Islet precursor cell (in vitro differentiated cells): ENCODE data around the gene MYADML2.

Experiments used
- DNase-seq: peaks from one replicate; pipeline ENCODE4 v3.0.0-alpha.2; 2018

The MYADML2 gene

DNA sequence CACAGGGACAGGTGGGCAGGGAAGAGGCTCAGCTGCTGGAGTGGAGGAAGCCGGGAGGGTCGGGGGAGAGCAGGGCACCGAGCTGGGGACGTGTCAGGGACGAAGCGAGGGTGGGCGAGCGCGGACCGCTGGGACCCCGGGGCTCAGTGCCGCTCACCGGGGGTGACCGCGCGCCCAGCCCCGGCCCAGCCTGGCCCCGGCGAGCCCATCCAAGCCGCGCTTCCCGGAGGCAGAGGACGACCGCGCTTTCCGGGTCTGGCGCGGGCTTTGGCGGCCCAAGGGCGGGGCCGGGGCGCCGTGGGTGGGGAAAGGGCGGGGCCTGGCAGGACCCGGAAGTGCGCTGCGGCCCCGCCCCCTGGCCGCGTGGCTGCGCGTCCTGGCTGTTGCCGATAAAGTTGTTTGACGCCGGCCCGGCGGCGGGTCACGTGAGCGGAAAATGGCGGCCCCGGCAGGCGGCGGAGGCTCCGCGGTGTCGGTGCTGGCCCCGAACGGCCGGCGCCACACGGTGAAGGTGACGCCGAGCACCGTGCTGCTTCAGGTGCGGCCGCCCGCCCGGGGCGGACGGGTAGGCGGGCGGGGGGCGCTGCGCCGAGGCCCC, 30.3 kb upstream of the MYADML2 start, which contains the start of gene ASPSCR1:
Gene ASPSCR1, plus strand, starts transcription at position 419 of the 598 bp plus-strand sequence. Its CDS starts 18 bp downstream, at position 437.
- DNase-seq = peak; percentile 95

DNA sequence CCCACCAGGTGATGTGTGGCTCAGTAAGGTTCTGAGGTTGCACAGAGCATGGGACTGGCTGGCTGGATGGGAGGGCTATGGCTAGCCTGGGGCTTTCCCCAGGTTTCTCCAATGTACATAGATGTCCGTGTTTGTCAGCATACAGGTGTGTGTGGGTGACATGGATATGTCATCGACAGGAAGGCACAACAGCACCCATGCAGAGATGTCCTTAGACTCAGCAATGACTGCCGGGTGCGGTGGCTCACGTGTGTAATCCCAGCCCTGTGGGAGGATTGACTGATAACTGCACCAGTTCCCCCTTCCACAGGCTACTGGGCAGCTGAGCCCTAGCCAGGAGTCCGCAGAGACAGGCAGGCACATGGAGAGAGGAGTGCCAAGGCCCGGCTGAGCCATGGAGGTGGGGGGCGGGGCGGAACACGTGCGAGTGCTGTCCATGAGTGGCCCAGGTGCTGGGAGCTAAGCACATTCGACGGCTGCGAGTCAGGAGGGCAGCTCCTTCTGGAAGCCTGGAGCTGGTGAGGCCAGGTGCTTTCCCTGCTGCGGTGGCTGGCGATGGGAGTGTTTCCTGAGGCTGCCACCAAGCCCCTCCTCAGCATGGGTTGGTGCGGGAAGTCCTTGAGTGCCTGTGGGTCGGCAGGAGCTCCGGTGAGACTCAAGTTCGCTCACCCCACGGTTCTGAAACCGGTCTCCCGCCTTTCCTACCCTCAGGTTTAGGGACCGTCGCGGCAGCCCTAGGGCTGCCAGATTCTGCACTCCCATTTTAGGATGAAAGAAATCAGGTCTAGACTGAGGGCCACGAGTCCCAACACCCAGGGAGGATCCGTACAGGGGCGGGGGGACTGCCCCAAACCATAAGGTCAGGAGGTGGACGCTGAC, 29.5 kb upstream of the MYADML2 start:
- peak; percentile 79 for DNase-seq

DNA sequence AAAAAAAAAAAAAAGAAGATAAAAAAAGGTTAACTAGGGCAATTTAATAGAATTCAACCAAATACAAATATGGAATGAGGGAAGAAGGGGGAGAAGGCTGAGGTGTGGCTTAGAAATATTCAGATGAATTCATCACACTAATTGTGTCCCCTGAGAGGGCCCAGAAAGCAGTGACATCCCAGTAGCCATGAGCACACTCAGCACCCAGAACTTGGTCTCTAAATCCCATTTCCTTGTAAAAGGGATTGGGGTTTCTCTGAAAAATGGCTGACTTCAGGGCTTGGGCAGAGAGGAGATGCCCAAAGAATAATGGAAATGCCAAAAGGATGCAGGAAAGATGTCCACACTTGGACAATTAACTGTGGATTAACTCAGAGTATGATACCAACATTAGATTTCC, 26.4 kb upstream of the MYADML2 start:
- DNase-seq = no peak

DNA sequence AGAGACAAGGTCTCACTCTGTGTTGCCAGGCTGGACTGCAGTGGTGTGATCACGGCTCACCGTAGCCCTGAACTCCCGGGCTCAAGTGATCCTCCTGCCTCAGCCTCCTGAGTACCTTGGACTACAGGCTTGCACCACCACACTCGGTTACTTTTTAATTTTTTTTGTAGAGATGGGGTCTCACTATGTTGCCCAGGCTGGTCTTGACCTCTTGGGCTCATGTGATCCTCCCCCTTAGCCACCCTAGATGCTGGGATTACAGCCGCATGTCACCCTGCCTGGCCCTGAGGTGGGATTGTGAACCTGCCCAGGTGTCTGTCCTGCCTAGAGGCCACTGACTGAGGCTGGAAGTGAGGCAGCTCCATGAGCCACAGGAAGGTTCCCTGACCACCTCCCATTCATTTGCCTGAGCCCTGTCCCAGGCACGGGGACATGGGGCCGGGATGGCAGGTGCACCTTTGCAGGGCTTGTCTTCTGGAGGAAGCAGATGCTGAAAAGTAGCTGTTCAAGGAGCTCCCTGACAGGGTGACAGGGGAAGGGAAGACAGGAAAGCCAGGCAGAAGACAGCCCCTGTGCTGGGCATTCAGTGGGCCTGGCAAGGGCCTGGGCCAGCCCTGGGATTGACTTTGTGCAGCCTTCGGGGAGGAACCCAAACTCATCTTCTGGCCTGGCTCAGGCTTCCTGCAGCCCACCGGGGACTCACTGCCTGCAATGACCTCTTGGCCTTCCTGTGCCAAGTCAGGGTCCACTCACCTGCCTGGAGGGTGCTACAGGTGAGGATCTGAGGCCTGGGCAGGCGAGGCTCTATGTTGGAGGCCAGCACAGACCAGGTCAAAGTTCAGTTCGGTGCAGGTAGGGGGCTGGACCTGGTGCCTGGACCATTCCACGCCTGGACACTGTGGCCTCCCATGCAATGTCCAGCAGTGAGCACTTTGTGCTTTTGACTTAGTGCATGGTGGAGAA, 22.1 kb upstream of the MYADML2 start:
- DNase-seq = no peak

DNA sequence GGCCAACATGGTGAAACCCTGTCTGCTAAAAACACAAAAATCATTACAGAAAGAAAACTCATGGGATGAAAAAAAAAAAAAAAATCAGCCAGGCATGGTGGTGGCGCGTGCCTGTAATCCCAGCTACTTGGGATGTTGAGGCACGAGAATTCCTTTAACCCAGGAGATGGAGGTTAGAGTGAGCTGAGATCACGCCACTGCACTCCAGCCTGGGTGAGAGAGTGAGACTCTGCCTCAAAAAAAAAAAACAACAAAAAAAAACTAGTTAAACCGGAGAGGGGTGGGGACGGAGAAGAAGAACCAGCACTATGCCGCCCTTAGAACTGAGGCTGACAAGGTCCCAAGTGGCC, 21.3 kb upstream of the MYADML2 start:
- no peak for DNase-seq

DNA sequence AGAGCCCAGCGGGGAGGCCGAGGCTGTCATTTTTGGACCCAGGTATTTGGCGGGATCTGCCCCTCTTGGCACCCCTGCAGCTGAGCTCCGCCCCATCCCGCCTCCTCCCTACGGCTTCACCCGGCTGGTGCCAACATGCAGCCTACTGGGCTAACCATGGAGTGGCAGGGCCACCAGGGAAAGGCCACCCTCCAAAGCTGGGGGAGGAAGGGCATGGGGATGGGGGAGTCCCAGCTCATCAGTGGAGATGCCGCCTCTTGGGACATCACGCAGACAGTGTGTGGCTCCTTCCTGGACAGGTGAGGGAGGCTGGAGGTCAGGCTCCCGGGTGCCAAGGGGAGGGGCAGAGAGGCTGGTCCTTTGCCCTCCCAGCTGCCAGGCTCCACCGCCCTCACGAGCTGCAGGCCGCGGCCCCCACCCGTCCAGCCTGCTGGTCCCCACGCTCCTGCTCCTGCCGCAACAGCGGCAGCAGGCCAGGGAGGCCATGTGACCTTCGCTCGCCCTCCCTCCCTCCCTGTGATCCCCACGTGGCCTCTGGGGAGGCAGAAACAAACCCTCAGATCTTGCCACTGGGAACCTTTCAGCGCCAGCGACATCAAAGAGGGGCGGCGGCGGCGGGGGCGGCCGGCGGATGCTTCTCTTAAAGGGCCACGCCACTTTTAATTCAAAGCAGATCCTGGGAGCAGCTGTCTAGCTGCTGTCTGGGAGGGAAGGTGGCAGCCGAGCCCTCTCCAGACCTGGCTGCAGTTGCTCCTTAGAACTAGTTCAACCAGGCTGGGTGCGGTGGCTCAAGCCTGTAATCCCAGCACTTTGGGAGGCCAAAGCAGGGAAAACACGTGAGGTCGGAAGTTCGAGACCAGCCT, 20.7 kb upstream of the MYADML2 start:
- DNase-seq = peak; percentile 99

DNA sequence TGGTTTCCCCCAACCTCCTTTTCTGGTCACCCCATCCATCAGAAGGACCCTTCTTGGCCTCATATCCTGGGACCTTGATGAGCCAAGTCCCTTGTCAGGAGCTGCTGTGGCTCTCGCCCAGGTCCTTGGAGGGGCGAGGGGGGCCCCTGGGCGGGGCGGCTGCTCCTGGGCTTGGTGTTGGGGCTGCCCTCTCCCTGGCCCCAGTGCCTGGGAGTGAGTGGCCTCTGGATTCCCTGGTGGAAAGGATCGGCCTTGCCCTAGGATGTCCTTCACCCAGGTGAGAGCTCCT, 20.2 kb upstream of the MYADML2 start:
- DNase-seq = no peak

DNA sequence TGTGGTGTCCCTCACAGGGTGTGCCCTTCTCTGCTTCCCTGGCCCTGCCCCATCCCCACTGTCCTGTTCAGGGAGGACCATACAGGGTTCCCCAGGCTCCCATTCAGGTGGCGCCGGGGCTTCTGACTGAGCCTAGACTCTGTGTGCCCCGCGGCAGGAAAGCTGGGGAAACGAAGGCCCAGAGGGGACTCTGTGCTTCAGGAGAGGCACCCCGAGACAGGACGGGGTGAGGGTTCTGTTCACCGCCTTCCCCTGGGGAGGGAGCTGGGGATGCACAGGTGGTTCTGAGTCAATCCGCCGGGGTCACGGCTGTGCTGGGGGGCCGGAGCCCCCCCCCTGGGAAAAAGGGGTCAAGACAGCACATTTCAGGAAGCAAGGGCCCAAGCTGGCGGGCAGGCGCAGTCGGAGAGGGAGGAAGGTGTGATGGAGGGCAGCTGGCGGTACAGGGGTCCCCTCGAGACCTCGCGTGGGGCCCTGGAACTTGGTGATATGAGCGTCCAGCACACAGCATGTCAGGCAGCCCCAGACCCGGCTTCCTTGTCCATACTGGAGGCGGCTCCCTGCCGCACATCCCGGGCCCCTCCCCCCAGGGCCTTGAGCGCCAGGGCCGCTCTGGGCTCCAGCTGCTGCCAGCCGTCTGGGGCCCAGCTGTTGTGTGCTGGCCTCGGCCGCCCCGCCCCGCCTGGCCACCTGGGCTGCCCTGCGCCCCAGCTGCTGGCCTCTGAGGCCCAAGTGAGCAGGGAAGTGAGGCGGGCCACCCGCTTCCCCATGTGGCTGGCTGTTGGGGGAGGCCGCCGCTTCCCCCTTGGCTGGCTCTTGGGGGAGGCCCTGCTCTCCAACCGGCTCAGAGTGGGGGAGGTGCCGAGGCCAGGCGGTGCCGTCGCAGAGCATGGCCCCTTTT, 19.6 kb upstream of the MYADML2 start:
- DNase-seq = peak; percentile 85

DNA sequence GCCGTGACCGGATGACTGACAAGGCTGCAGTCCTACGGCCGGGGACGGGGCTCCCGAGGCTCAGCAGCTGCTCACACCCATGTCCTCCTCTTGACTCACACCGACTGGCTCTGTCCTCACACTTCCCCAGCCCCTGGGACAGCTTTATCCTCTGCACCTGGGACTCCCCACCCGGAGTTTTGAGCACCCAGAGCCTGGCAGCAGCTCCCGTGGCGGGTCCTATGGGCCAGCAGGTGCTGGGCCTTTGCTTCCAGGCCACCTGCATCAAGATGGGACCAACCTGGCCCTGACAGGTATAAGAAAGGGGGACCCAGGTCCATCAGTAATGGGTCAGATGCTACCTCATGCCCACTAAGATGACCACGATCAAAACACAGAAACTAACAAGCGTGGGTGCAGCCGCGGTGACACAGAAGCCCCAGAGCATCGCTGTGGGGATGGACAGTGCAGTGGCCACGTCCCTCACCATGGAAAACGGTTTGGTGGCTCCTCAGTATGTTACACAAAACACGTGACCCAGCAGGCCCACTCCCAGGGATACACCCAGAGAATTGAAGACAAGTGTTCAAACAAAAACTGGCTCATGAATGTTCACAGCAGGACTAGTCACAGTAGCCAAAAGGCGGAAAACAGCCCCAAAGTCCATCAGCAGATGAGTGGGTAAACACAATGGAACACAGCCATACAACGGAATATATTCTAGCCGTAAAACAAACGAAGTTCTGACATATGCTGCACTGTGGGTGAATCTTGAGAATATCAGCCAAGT, 17.2 kb upstream of the MYADML2 start:
- DNase-seq = no peak

DNA sequence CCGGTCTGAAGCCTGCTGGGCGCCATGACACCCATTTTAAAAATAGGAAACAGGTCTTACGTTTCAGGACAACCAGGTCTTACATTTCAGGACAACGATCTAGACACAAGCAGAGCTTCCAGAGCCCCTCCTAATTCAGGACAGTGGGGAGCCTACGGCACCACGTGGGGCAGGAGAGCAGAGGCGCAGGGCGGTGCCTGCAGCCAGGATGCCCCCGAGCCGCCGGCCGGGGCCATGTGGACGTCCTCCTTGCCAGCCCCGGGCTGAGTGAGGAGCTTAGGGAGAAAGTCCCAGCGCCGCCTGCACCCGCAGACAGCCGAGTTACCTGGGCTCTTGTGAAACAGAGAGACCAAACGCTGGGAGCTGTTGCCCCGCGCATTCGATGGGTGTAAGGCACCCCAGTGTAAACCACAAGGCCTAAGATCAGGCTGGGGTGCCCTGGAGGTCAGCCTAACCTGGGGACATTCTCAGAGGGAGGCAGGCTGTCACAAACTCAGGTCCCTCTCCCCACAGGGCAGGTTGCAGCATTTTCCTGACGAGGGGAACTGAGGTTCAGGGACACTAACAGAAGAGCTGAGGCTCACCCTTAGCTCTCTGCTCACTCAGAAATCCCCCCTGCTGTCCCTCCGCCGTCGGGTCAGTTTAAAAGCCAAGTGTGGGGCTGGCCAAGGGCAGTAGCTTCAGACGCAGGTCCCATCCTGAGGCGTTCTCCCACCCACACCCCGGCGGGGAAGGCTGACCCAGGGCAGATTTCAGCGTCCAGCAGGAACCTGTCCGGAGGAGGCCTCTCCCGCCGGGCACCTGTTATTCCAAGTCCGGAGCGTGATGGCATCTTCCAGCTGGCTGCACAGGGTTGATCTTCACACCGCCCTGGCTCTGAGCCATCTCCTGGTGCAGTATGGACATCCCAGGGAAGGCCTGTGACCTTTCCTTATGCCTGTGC, 15.7 kb upstream of the MYADML2 start:
- DNase-seq = peak; percentile 59

DNA sequence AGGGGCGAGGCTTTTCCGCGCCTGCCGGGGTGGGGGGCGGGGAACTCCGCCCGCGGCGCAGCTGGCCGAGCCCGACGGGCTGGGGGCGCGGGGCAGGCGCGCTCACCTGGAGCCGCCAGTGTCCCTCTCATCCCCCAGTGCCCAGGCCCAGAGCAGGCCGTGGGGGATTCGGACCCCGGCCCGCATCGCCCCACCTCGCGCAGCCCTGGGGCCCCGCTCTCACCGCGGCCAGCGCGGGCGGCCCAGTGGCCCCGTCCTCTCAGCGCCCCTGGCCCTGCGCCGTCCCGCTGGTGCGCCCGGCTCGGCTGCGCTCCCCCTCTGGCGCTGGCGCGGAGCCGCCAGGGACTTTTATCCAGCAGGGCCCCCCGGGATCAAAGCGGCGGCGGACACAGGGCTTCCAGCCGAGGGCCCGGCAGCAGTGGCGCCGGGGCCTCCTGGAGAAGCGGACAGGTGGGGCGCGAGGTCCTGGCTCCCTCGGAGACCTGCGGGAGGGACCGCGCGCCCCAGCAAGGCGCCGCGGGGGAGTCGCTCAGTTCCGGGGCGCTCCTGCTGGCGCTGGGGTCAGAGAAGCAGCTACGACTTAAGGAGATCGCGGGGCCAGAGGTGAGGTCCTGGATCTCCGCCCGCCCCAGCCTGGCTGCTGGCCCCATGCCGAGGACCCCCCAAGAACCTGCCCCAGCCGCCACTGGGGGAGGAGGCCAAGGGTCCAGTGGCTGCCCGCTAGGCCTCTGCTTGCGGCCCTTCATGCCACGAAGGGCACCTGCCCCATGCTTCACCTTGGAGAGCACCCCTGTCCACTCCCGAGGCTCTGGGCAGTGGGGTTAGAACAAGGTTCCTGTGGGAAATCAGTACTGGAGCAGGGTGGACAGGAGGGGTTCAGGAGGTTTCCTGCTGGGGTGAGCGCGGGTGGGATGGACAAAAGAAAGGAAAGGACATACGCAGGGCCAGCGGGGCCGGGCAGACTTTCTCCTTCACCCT, 14.8 kb upstream of the MYADML2 start:
- peak; percentile 54 for DNase-seq

DNA sequence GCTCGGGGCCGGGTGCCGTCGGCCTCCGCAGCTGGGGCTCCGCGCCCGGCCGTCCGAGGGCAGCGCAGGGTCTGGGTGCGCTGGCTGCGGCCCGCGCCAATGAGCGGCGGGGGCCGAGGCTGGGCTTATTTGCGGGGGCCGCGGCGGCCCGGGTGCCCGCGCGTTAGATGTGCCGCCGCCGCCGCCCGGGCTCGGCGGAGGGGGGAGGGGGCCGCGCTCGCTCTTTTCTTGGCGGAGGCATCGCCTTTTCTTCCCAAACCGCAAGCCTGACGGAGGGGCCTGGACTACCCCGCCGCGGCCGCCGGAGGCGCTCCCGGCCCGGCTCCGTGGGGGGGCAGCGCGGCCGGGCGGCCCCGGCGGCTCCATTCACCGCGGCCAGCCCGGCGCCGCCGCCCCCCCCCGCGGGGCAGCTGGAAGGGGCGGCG, 14.1 kb upstream of the MYADML2 start, which contains the start of gene NOTUM:
Gene NOTUM, minus strand, starts transcription at position 101 of the 425 bp plus-strand sequence. CDS start 278 bp downstream, outside the sequence.
- DNase-seq = peak; percentile 83

DNA sequence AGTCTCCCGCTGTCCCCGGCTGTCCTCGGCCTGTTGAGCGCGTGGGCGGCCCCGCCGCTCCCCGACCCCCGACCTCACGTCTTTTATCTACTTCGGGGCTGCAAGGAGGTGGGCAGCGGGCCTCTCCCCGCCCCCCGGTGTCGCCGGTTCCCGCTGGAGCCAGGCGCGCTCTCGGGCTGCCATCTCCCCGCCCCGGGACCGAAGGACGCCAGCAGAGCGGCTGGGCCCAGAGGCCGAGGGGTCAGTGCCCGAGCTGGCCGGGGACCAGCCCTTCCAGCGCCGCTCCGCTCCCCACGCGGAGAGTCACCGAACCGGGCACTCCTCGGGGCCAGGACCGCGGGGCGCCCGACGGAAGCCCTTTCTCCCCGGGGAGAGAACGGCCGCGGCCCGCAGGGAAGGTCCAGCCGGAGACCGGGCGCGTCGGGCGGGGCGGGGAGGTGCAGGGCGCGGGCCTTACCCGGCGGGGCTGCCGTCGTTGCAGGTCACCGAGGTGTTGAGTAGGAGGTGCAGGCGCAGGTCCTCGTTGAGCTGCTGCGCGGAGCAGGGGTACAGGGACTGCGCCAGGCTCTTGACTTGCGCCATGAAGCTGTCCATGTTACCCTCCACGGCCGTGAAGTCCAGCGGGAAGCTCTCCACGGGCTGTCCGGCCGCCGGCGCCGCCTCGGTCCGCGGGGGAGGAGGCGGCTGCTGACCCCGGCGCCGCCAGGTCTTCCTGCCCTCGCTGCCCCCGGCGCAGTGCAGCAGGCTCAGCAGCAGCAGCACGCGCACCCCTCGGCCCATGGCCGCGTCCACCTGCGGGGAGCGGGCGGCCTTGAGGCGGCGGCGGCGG, 13.3 kb upstream of the MYADML2 start:
- peak; percentile 69 for DNase-seq

DNA sequence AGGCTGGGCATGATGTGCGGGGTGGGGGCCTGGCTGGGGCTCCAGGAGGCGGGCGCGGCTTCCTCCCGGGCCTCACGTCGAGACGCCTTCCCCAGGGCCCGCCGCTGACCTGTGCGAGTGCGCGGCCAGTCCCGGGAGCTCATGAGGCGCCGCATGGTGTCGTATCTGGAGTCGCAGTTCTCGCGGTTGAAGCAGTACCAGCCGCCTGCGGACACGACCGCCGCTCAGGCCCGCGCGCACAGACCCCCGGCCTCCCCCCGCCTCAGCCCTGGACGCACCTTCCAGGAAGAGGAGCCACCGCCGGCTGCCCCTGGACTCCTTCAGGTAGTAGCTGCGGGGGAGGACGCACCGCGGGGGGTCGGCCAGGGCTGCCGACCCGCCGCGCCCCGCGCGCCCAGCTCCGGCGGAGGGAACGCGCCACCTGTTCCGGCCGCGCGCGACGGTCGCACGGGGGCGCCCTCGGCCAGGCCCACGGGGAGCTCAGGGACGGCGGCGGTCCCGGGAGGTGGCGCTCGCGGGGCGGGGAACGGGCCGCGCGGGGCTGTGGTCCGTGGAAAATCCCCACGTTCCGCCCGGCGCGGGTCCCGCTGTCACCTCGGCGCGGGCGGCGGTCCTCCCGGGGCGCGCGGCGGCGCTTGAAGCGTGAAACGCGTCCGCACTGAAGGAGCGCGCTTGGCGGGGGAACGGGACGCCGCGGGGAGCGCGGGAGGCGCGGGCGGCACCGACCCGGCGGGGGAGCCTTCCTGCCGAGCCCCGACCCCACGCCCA, 12.5 kb upstream of the MYADML2 start:
- DNase-seq = peak; percentile 85

DNA sequence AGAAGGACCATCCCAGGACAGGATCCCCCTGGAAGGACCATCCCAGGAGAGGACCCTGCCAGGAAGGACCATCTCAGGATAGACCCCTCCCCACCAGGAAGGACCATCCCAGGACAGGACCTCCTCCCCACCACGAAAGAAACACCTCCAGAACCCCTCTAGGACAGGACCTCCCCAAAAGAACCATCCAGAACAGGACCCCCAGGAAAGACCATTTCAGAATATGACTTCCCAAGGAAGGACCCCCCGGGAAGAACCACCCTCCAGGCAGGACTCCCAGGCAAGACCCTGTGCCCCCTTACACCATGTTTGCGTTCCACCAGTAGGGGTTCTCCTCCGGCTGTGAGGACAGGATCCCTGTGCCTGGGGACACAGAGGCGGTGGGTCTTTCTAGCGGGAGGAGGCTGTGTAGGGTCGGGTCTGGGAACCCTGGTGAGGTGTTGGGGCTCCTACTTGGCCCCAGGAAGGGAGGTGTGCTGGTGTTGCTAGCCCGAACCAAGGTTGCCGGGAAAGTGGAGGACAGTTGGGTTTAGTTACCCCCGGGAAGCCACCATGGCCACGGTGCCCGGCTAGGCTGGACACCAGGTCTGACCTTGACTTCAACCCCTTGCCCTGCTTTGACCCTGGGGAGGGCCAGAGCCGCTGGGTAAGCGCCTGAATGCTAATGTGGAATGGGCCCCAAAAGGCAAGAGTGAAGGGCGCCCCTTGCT, 11.8 kb upstream of the MYADML2 start:
- DNase-seq = peak; percentile 54
